ENCODE measurements around the gene MYG1. TPM values are rescaled to one million over a fixed set of nuclear protein-coding genes. Genes with fewer than 3 reads are reported as not detected.

MYG1 gene
- total and polyA plus RNA-seq, 2 of the 13 experiments (the other 11 are each of a cell fraction or from before 2014, with no cell fraction given) = 38.6 to 58.0 TPM

- no peak overlapping the region for H3K4me3 ChIP-seq (replicated peaks in 1 of 3; ENCODE audit: insufficient read depth in 1 of 3, low read depth in 2 of 3, low read length in 3 of 3)
- TF ChIP-seq GMEB1 (CRISPR knock-in tag; IDR thresholded peaks at IDR 0.05; ENCODE audit: borderline replicate concordance) = no peak
- TF ChIP-seq U2AF1 (optimal IDR thresholded peaks at IDR 0.05; ENCODE audit: low read depth, low read length) = no peak
- no peak for TF ChIP-seq ZFP36L1 (CRISPR knock-in tag; IDR thresholded peaks at IDR 0.05)
- no peak for TF ChIP-seq ZNF704 (CRISPR knock-in tag; IDR thresholded peaks at IDR 0.05; ENCODE audit: borderline replicate concordance)
- no peak for TF ChIP-seq KLF13 (CRISPR knock-in tag; IDR thresholded peaks at IDR 0.05)
- no peak for TF ChIP-seq ATF3 (CRISPR knock-in tag; IDR thresholded peaks at IDR 0.05)
- no peak for TF ChIP-seq SMAD9 (CRISPR knock-in tag; IDR thresholded peaks at IDR 0.05)
- TF ChIP-seq PCBP1 (IDR thresholded peaks at IDR 0.05; ENCODE audit: borderline replicate concordance, low read depth, low read length) = no peak
- no peak for TF ChIP-seq ZBTB37 (CRISPR knock-in tag; IDR thresholded peaks at IDR 0.05)
- no peak for TF ChIP-seq ZSCAN5A (CRISPR knock-in tag; IDR thresholded peaks at IDR 0.05; ENCODE audit: borderline replicate concordance)
- TF ChIP-seq HIVEP1 (CRISPR knock-in tag; IDR thresholded peaks at IDR 0.05) = no peak
- TF ChIP-seq ZNF775 (CRISPR knock-in tag; IDR thresholded peaks at IDR 0.05; ENCODE audit: borderline replicate concordance) = no peak
- TF ChIP-seq SMYD3 (CRISPR knock-in tag; IDR thresholded peaks at IDR 0.05) = no peak
- no peak for TF ChIP-seq RBAK (CRISPR knock-in tag; IDR thresholded peaks at IDR 0.05)
- no peak for TF ChIP-seq SMAD3 (CRISPR knock-in tag; IDR thresholded peaks at IDR 0.05)
- no peak for TF ChIP-seq ZNF75D (CRISPR knock-in tag; IDR thresholded peaks at IDR 0.05; ENCODE audit: borderline replicate concordance)
- no peak for TF ChIP-seq SOX6 (IDR thresholded peaks at IDR 0.05)
- no peak for TF ChIP-seq SOX6 (CRISPR knock-in tag; IDR thresholded peaks at IDR 0.05)
- no peak overlapping the region for H3K4me2 ChIP-seq (ENCODE audit: low read depth, low read length)
- in situ Hi-C loops (cut with HindIII; ENCODE audit: extremely low pct_ligation_motif_present, low pct_unique_long_range_greater_than_20kb) (loop anchor here (5.0 kb wide), 1 partner anchor 78 kb away; no protein-coding TSS in a partner anchor), intact Hi-C loops (cut with micrococcal nuclease; ENCODE audit: unreplicated experiment) (loop anchor here (5.0 kb wide), 1 partner anchor 133 kb away; no protein-coding TSS in a partner anchor)
- H2AFZ ChIP-seq (ENCODE audit: low read length) = no peak overlapping the region
- H3K27me3 ChIP-seq (ENCODE audit: control insufficient read depth in 1 of 2, insufficient read depth in 2 of 2, low read length in 2 of 2) = no peaks in the 10 kb centered on the region
- peaks cover 4% of the 10 kb centered on the region for H3K4me1 ChIP-seq (ENCODE audit: insufficient read depth, low read length)
- no peak overlapping the region for H3K9ac ChIP-seq (ENCODE audit: insufficient read depth, low read depth, low read length)
- POLR2A ChIA-PET = no interaction called here
- FAIRE-seq = no peak
- CTCF ChIA-PET (ENCODE audit: low intra/inter-chr PET ratio, low total read pairs) = interaction anchor here (4.5 kb wide), 1 partner anchor 77 kb away, joined by 66 read pairs; no protein-coding TSS in a partner anchor
- H3K9me3 ChIP-seq (ENCODE audit: low read length) = no peaks in the 10 kb centered on the region
- 88% methylated on average over 1 of the region's 4 CpGs for WGBS (ENCODE audit: low lambda C conversion rate)
- no peak overlapping the region for H3K27ac ChIP-seq (ENCODE audit: extremely low read length, insufficient read depth, low read length)
- no peaks in the 10 kb centered on the region for H3K79me2 ChIP-seq (ENCODE audit: insufficient read depth, low read length)
- no peaks in the 10 kb centered on the region for H4K20me1 ChIP-seq (ENCODE audit: insufficient read depth, low read length)
- peaks cover 17 to 52% of the 10 kb centered on the region in 2 experiments for H3K36me3 ChIP-seq (replicated peaks in 1 of 2; ENCODE audit: control insufficient read depth in 1 of 2, insufficient read depth in 2 of 2, low read length in 2 of 2)
- ATAC-seq = no peak
- DNase-seq (ENCODE audit: low spot score) = no peak
- BruUV-seq (replicated peaks) = no TSS peak
Measured at GRCh38 chr12:53289891-53290290, 9.6 kb upstream of the MYG1 start.

All from HepG2 (cell line).